HG02870 (cell line): ENCODE results near the gene TSPAN7.

Experiments used
- ATAC-seq: cut with Tn5 transposase; IDR thresholded peaks from one replicate; pipeline ENCODE4 v1.9.1; 2021; ENCODE audit warnings: mild to moderate bottlenecking, moderate library complexity; ENCODE audit not compliant: unreplicated experiment

Gene TSPAN7

GRCh38 chrX:38594434-38594833, 33.1 kb downstream of the TSPAN7 start:
- ATAC-seq: no peak

GRCh38 chrX:38595801-38596200, 34.5 kb downstream of the TSPAN7 start:
- no peak for ATAC-seq

GRCh38 chrX:38596939-38597338, 35.6 kb downstream of the TSPAN7 start:
- ATAC-seq: no peak

- no peak for ATAC-seq
Measured at GRCh38 chrX:38599796-38600755, 38.7 kb downstream of the TSPAN7 start.

- no peak for ATAC-seq
Measured at GRCh38 chrX:38601866-38602265, 40.5 kb downstream of the TSPAN7 start.

- ATAC-seq: no peak
Measured at GRCh38 chrX:38606821-38607220, 45.5 kb downstream of the TSPAN7 start.

- ATAC-seq: no peak
Measured at GRCh38 chrX:38607976-38608375, 46.6 kb downstream of the TSPAN7 start.

- ATAC-seq: no peak
Measured at GRCh38 chrX:38610849-38611248, 49.5 kb downstream of the TSPAN7 start.

GRCh38 chrX:38612281-38612680, 50.9 kb downstream of the TSPAN7 start:
- ATAC-seq: no peak

- ATAC-seq: no peak
Measured at GRCh38 chrX:38614485-38614884, 53.1 kb downstream of the TSPAN7 start.

GRCh38 chrX:38616904-38617303, 55.6 kb downstream of the TSPAN7 start:
- ATAC-seq: no peak

- ATAC-seq: no peak
Measured at GRCh38 chrX:38618180-38618579, 56.8 kb downstream of the TSPAN7 start.

- ATAC-seq: no peak
Measured at GRCh38 chrX:38620623-38621022, 59.3 kb downstream of the TSPAN7 start.

- no peak for ATAC-seq
Measured at GRCh38 chrX:38626296-38626695, 65.0 kb downstream of the TSPAN7 start.

- ATAC-seq: peak; percentile 89
Measured at GRCh38 chrX:38627683-38628082, 66.3 kb downstream of the TSPAN7 start.

- ATAC-seq: no peak
Measured at GRCh38 chrX:38628587-38628986, 67.2 kb downstream of the TSPAN7 start.

GRCh38 chrX:38632516-38632915, 71.2 kb downstream of the TSPAN7 start:
- ATAC-seq: no peak

- no peak for ATAC-seq
Measured at GRCh38 chrX:38634665-38635064, 73.3 kb downstream of the TSPAN7 start.

GRCh38 chrX:38636949-38637819, 75.8 kb downstream of the TSPAN7 start:
- ATAC-seq: no peak

- no peak for ATAC-seq
Measured at GRCh38 chrX:38638952-38639529, 77.7 kb downstream of the TSPAN7 start.

- no peak for ATAC-seq
Measured at GRCh38 chrX:38639730-38640129, 78.4 kb downstream of the TSPAN7 start.
